HL-60 (cell line): ENCODE data around the gene COL13A1.
A peak's percentile ranks its signal among the peaks of the same experiment; 100 is the strongest.

Source experiments
- CTCF ChIP-seq: IDR thresholded peaks from one replicate; pipeline ENCODE4 v1.5.1; 2011; ENCODE audit warnings: low read length, control low read depth, inconsistent platforms; ENCODE audit not compliant: insufficient read depth
- GABPA ChIP-seq: IDR thresholded peaks from 2 replicates; pipeline ENCODE4 v1.6.1; 2012; ENCODE audit warnings: low read depth
- POLR2AphosphoS5 ChIP-seq: IDR thresholded peaks from 2 replicates; pipeline ENCODE4 v1.6.1; 2012; ENCODE audit warnings: low read depth
- REST ChIP-seq: IDR thresholded peaks from 2 replicates; pipeline ENCODE4 v1.6.1; 2012; ENCODE audit warnings: low read depth; ENCODE audit not compliant: insufficient replicate concordance

GRCh38 chr10:69957886-69958555, 156.3 kb downstream of the COL13A1 start:
- no peak for TF ChIP-seq GABPA
- peak; percentile 85 for TF ChIP-seq CTCF
- no peak for TF ChIP-seq REST
- no peak for TF ChIP-seq POLR2AphosphoS5
